Measurements from ENCODE around the gene MAP2K6.

- TF ChIP-seq CTCF (IDR thresholded peaks at IDR 0.05): no peak
- no peak for TF ChIP-seq POLR2A (IDR thresholded peaks at IDR 0.05)
Observed at GRCh38 chr17:69411766-69412165, 2.7 kb upstream of the MAP2K6 start.

Measured in heart left ventricle (tissue), 13 donors.